ENCODE measurements around the gene SLC35E4. TPM values are rescaled to one million over a fixed set of nuclear protein-coding genes. Genes with fewer than 3 reads are reported as not detected.

Gene SLC35E4
- total and polyA plus RNA-seq, 3 donors from 2014 or later = 11.6 to 35.9 (median 11.6) TPM

DNA sequence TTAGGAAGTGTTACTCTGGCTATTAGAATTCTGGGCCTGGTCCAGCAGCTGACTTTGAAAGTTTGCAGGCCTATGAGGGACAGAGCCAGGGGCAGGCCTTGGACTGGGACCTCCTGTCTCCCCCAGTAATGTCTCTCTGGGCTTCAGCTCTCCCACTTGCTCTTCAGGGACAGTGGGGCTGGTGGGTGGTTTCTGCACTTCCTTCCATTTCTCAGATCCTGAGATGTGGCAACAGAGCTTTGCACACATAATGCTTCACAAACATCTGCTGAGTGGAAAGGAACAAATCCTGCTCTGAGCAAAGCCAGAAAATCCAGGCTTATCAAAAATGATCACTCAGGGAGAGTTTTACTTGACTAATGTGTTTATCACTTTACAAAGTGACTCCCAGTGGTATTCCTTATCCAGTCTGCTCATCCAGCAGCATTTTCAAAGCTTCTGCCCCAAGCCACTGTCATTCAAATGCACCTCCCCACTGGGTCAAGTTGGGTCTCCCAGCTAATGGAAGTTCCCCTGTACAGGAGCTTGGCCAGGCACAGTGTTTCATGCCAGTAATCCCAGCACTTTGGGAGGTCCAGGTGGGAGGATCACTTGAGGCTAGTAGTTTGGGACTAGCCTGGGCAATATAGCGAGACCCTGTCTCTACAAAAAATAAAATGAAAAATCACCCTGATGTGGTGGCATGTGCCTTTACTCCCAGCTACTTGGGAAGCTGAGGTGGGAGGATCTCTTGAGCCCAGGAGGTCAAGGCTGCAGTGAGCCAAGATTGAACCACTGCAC lies 45.6 kb downstream of the SLC35E4 start:
- H3K4me1 ChIP-seq = peaks cover 34% of the 10 kb centered on the region
- H3K27ac ChIP-seq = no peak overlapping the region
- 75 to 90% methylated on average over 1 of the region's 1 CpG for WGBS, 2 donors
- H3K27me3 ChIP-seq = no peaks in the 10 kb centered on the region
- no peaks in the 10 kb centered on the region for H3K9me3 ChIP-seq
- DNase-seq = no peak
- no peak overlapping the region for H3K4me3 ChIP-seq
- TF ChIP-seq, protein P1, sequence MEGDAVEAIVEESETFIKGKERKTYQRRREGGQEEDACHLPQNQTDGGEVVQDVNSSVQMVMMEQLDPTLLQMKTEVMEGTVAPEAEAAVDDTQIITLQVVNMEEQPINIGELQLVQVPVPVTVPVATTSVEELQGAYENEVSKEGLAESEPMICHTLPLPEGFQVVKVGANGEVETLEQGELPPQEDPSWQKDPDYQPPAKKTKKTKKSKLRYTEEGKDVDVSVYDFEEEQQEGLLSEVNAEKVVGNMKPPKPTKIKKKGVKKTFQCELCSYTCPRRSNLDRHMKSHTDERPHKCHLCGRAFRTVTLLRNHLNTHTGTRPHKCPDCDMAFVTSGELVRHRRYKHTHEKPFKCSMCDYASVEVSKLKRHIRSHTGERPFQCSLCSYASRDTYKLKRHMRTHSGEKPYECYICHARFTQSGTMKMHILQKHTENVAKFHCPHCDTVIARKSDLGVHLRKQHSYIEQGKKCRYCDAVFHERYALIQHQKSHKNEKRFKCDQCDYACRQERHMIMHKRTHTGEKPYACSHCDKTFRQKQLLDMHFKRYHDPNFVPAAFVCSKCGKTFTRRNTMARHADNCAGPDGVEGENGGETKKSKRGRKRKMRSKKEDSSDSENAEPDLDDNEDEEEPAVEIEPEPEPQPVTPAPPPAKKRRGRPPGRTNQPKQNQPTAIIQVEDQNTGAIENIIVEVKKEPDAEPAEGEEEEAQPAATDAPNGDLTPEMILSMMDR (IDR thresholded peaks at IDR 0.05) = no peak
- TF ChIP-seq POLR2A (IDR thresholded peaks at IDR 0.05) = no peak
- intact Hi-C loops (cut with DNase I; ENCODE audit: low total_unique reads) = no loop called here
- no peaks in the 10 kb centered on the region for H3K36me3 ChIP-seq (ENCODE audit: low read depth, missing control alignments)

DNA sequence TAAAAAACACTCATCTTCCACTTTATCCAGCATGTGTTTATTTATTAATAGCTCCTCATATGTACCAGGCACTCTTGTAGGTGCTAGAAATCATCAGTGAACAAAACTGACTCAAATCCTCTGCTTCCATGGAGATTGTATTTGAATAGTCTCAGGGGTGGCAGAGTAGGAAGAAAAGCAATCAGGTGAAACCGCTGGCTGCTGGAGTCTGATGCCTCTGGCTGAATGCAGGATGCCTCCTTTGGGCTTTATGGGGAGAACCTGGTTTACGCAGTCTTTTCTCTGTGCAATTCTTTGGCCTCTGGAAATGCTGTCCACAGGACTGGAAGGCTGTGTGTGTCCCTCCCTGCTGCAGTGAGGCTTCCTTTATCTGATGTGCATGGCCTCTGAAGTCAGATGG lies 46.2 kb downstream of the SLC35E4 start:
- no peak overlapping the region for H3K27ac ChIP-seq
- no peak for TF ChIP-seq POLR2A (IDR thresholded peaks at IDR 0.05)
- TF ChIP-seq, protein P1 (IDR thresholded peaks at IDR 0.05) = no peak
- H3K4me3 ChIP-seq = no peak overlapping the region
- intact Hi-C loops (cut with DNase I; ENCODE audit: low total_unique reads) = no loop called here
- 82 to 92% methylated on average over 2 of the region's 2 CpGs for WGBS, 2 donors
- H3K27me3 ChIP-seq = no peaks in the 10 kb centered on the region
- DNase-seq = no peak
- H3K9me3 ChIP-seq = no peaks in the 10 kb centered on the region
- no peaks in the 10 kb centered on the region for H3K36me3 ChIP-seq (ENCODE audit: low read depth, missing control alignments)
- peaks cover 34% of the 10 kb centered on the region for H3K4me1 ChIP-seq

DNA sequence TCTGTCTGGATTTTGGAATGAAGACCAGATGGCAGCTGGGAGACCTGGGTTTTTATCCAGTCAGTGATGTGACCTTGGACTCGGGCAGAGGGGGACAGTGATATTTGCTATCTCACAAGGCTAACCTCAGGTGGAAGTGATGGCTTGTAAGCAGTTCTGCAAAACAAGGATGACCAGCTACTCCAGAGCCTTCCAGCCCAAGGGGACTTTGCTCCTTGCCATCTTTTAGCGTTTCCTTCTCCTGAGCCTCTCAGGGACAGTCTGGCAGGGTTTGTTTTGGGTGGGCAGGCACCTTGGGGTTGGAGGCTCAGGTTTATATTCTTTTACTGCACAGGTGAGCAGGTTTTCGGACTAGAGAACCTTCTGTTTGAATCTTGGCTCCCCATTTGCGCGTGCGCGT lies 49.6 kb downstream of the SLC35E4 start:
- Histone ChIP-seq H3K36me3 (ENCODE audit: low read depth, missing control alignments) (no peaks in the 10 kb centered on the region), H3K27me3 (no peaks in the 10 kb centered on the region), H3K9me3 (no peaks in the 10 kb centered on the region), H3K4me3 (no peak overlapping the region), H3K4me1 (peaks cover 17% of the 10 kb centered on the region), H3K27ac (no peak overlapping the region)
- TF ChIP-seq, protein P1 (IDR thresholded peaks at IDR 0.05) = no peak
- intact Hi-C loops (cut with DNase I; ENCODE audit: low total_unique reads) = no loop called here
- DNase-seq = no peak
- 84 to 85% methylated on average over 7 of the region's 7 CpGs for WGBS, 2 donors

DNA sequence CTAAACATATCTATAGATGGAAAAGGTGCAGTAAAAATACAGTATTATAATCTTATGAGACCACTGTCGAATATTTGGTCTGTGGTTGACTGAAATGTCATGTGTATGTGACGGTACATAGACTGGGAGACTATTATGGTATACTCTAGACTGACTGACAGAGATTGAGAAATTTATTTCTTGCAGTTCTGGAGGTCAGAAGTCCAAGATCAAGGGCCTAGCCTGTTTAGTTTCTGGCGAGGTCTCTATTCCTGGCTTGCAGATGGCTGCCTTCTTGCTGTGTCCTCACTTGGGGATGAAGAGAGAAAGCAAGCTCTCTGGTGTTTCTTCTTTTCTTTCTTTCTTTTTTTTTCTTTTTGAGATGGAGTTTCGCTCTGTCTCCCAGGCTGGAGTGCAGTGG lies 51.8 kb downstream of the SLC35E4 start:
- Histone ChIP-seq H3K4me3 (no peak overlapping the region), H3K27ac (no peak overlapping the region), H3K36me3 (ENCODE audit: low read depth, missing control alignments) (no peaks in the 10 kb centered on the region), H3K27me3 (no peaks in the 10 kb centered on the region), H3K4me1 (no peaks in the 10 kb centered on the region), H3K9me3 (no peaks in the 10 kb centered on the region)
- TF ChIP-seq POLR2A (IDR thresholded peaks at IDR 0.05) = no peak
- TF ChIP-seq, protein P1 (IDR thresholded peaks at IDR 0.05) = no peak
- no peak for DNase-seq
- 92 to 94% methylated on average over 4 of the region's 4 CpGs for whole genome bisulfite sequencing, 2 donors
- intact Hi-C loops (cut with DNase I; ENCODE audit: low total_unique reads) = no loop called here

DNA sequence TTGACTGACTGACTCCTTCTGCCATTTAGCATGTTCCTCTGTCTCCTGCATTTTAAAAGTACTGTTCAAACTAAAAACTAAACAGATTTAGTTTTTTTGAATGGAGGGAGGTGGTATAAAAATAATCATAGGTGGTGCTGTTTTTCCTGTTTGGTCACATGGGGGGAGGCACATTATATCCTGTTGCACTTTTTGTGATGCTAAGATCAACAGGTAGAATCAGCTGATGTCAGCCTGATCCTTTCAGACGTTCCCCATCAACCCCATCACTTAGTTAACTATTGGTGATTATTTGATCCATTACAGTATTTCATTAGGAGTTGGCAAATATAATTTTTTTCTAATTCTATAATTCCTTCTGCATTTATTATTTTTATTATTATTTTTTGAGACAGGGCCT lies 54.0 kb downstream of the SLC35E4 start:
- H3K27me3 ChIP-seq = no peaks in the 10 kb centered on the region
- DNase-seq = no peak
- no peaks in the 10 kb centered on the region for H3K9me3 ChIP-seq
- H3K36me3 ChIP-seq (ENCODE audit: low read depth, missing control alignments) = no peaks in the 10 kb centered on the region
- H3K4me1 ChIP-seq = no peaks in the 10 kb centered on the region
- no peak overlapping the region for H3K27ac ChIP-seq
- H3K4me3 ChIP-seq = no peak overlapping the region
- 74 to 79% methylated on average over 1 of the region's 1 CpG for WGBS, 2 donors
- TF ChIP-seq, protein P1 (IDR thresholded peaks at IDR 0.05) = no peak
- TF ChIP-seq POLR2A (IDR thresholded peaks at IDR 0.05) = no peak
- intact Hi-C loops (cut with DNase I; ENCODE audit: low total_unique reads) = no loop called here
